ENCODE measurements around the gene TRIM39. TPM values are rescaled to one million over a fixed set of nuclear protein-coding genes. Genes with fewer than 3 reads are reported as not detected.

TRIM39 gene
- total and polyA plus RNA-seq, 2 of the 13 experiments (the other 11 are each of a cell fraction or from before 2014, with no cell fraction given) = 7.7 to 14.6 TPM

- no peak for TF ChIP-seq DNMT1 (CRISPR knock-in tag; IDR thresholded peaks at IDR 0.05)
- TF ChIP-seq ZNF3 (CRISPR knock-in tag; IDR thresholded peaks at IDR 0.05) = no peak
- 0 out of 2 replicates have a peak, but pooled peaks have one; percentile 63 for TF ChIP-seq ZNF557 (CRISPR knock-in tag; IDR thresholded peaks at IDR 0.05)
- TF ChIP-seq ZMYM3 (CRISPR knock-in tag; IDR thresholded peaks at IDR 0.05) = no peak
- TF ChIP-seq KAT8 (CRISPR knock-in tag; IDR thresholded peaks at IDR 0.05) = peak; percentile 55; the same call in 1 of the 2 replicates
- TF ChIP-seq MTF1 (CRISPR knock-in tag; IDR thresholded peaks at IDR 0.05) = peak; percentile 57; the same call in 1 of the 2 replicates
- 0 out of 2 replicates have a peak, but pooled peaks have one; percentile 78 for TF ChIP-seq TGIF2 (CRISPR knock-in tag; IDR thresholded peaks at IDR 0.05)
- peak; percentile 41; the same call in 1 of the 2 replicates for TF ChIP-seq NCOA2 (CRISPR knock-in tag; IDR thresholded peaks at IDR 0.05)
- TF ChIP-seq ZKSCAN8 (CRISPR knock-in tag; IDR thresholded peaks at IDR 0.05; ENCODE audit: borderline replicate concordance) = peak; percentile 42; the same call in 1 of the 2 replicates
- TF ChIP-seq SPEN (CRISPR knock-in tag; IDR thresholded peaks at IDR 0.05; ENCODE audit: low read depth) = no peak
- no peak for TF ChIP-seq ZNF672 (CRISPR knock-in tag; IDR thresholded peaks at IDR 0.05)
- TF ChIP-seq NFKBIZ (CRISPR knock-in tag; IDR thresholded peaks at IDR 0.05) = peak; percentile 52; the same call in 1 of the 2 replicates
- TF ChIP-seq KLF15 (CRISPR knock-in tag; IDR thresholded peaks at IDR 0.05; ENCODE audit: borderline replicate concordance) = peak; percentile 39; the same call in 1 of the 2 replicates
- TF ChIP-seq EED (CRISPR knock-in tag; IDR thresholded peaks at IDR 0.05) = no peak
- TF ChIP-seq, protein P1, sequence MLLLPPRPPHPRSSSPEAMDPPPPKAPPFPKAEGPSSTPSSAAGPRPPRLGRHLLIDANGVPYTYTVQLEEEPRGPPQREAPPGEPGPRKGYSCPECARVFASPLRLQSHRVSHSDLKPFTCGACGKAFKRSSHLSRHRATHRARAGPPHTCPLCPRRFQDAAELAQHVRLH (CRISPR knock-in tag; IDR thresholded peaks at IDR 0.05; ENCODE audit: borderline replicate concordance, low read depth) = 0 out of 2 replicates have a peak, but pooled peaks have one; percentile 62
- TF ChIP-seq KLF11 (CRISPR knock-in tag; IDR thresholded peaks at IDR 0.05) = peak; percentile 95; the same call in 1 of the 2 replicates
- TF ChIP-seq CAMTA2 (CRISPR knock-in tag; IDR thresholded peaks at IDR 0.05; ENCODE audit: borderline replicate concordance) = no peak
- TF ChIP-seq MEIS2 (CRISPR knock-in tag; IDR thresholded peaks at IDR 0.05) = no peak
- no peak for TF ChIP-seq GABPA (IDR thresholded peaks at IDR 0.05; ENCODE audit: low read depth, low read length)
- TF ChIP-seq GABPA (CRISPR knock-in tag; IDR thresholded peaks at IDR 0.05; ENCODE audit: low read depth) = 0 out of 2 replicates have a peak, but pooled peaks have one; percentile 13
- TF ChIP-seq RBM39 (IDR thresholded peaks at IDR 0.05; ENCODE audit: low read depth, low read length, poor library complexity, severe bottlenecking) = no peak
- peak; percentile 62; the same call in 1 of the 2 replicates for TF ChIP-seq MXD4 (CRISPR knock-in tag; IDR thresholded peaks at IDR 0.05)
- TF ChIP-seq TRIM22 (IDR thresholded peaks at IDR 0.05) = no peak
- peak; percentile 96 for TF ChIP-seq EHMT2 (IDR thresholded peaks at IDR 0.05; ENCODE audit: borderline replicate concordance, low read depth, low read length)
- 0 out of 2 replicates have a peak, but pooled peaks have one; percentile 61 for TF ChIP-seq SP140L (CRISPR knock-in tag; IDR thresholded peaks at IDR 0.05; ENCODE audit: borderline replicate concordance)
- TF ChIP-seq, protein P2, sequence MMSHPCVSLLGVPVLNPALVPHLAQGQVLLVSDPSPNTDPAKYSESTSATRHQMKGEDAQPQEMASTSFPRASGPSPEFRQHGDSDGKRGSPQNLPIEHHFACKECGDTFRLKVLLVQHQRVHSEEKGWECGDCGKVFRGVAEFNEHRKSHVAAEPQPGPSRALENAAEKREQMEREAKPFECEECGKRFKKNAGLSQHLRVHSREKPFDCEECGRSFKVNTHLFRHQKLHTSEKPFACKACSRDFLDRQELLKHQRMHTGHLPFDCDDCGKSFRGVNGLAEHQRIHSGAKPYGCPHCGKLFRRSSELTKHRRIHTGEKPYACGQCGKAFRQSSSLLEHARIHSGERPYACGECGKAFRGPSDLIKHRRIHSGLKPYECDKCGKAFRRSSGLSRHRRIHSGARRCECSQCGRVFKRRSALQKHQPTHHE (CRISPR knock-in tag; IDR thresholded peaks at IDR 0.05; ENCODE audit: borderline replicate concordance) = no peak
- TF ChIP-seq TFAP4 (IDR thresholded peaks at IDR 0.05; ENCODE audit: borderline replicate concordance, low read depth) = no peak
Observed at GRCh38 chr6:30378290-30378937, 51.7 kb downstream of the TRIM39 start (continued).
